ENCODE results near the gene EIF6. TPM values are rescaled to one million over a fixed set of nuclear protein-coding genes. Genes with fewer than 3 reads are reported as not detected.

The EIF6 gene
- total RNA-seq, 1 donor from 2014 or later = 315 TPM

DNA sequence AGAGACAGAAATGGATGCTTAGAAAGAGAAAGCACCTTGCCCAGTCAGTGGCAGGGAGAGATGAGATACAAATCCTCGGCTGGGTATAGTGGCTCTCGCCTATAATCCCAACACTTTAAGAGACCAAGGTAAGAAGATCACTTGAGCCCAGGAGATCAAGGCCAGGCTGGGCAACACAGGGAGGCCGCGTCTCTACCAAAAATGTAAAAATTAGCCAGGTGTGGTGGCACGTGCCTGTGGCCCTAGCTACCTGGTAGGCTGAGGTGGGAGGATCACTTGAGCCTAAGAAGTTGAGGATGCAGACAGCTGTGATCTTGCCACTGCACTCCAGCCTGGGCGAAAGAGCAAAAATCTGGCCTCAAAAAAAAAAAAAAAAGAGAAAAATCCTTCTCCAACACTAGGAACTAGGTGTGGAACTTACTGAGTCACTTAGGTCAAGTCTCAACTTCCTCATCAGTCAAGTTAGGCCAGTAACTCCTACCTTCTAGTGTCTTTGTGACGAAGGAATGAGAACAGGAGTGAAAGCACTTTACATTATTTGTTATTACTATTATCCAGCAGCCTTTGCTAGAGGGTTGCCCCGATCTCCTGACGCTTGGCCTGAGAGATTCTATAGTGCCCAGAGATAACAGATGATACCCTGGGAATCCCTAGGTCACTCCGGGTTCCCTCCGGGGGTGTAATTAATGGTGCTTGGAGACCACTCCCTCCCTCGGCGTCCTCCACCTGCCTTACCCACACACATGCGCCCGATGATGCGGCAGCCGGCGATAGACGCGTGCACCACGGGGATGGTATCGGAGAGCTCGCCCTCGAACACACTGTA lies 918 bp downstream of the EIF6 start:
- DNase-seq (ENCODE audit: low read depth) = no peak
- TF ChIP-seq, protein P1, sequence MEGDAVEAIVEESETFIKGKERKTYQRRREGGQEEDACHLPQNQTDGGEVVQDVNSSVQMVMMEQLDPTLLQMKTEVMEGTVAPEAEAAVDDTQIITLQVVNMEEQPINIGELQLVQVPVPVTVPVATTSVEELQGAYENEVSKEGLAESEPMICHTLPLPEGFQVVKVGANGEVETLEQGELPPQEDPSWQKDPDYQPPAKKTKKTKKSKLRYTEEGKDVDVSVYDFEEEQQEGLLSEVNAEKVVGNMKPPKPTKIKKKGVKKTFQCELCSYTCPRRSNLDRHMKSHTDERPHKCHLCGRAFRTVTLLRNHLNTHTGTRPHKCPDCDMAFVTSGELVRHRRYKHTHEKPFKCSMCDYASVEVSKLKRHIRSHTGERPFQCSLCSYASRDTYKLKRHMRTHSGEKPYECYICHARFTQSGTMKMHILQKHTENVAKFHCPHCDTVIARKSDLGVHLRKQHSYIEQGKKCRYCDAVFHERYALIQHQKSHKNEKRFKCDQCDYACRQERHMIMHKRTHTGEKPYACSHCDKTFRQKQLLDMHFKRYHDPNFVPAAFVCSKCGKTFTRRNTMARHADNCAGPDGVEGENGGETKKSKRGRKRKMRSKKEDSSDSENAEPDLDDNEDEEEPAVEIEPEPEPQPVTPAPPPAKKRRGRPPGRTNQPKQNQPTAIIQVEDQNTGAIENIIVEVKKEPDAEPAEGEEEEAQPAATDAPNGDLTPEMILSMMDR (conservative IDR thresholded peaks at IDR 0.05; ENCODE audit: low read depth, low read length) = no peak
- peak overlapping the region; percentile 90 for H3K4me3 ChIP-seq (ENCODE audit: low read depth, low read length)

DNA sequence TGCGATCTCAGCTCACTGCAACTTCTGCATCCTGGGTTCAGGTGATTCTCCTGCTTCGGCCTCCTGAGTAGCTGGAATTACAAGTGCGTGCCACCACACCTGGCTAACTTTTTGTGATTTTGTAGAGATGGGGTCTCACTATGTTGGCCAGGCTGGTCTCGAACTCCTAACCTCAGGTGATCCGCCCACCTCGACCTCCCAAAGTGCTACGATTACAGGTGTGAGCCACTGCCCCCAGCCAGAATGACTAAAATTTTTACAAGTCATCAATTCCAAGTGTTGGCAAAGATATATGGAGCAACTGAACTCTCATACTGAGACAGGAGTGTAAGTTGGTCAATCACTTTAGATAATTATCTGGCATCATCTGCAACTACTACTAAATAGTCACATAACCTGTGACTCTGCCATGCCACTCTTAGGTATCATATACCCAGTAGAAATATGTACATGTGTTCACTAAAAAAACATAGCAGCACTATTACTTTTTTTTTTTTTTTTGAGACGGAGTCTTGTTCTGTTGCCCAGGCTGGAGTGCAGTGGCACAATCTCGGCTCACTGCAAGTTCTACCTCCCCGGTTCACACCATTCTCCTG lies 3.0 kb downstream of the EIF6 start:
- DNase-seq (ENCODE audit: low read depth) = no peak
- H3K4me3 ChIP-seq (ENCODE audit: low read depth, low read length) = no peak overlapping the region
- TF ChIP-seq, protein P1 (conservative IDR thresholded peaks at IDR 0.05; ENCODE audit: low read depth, low read length) = no peak

DNA sequence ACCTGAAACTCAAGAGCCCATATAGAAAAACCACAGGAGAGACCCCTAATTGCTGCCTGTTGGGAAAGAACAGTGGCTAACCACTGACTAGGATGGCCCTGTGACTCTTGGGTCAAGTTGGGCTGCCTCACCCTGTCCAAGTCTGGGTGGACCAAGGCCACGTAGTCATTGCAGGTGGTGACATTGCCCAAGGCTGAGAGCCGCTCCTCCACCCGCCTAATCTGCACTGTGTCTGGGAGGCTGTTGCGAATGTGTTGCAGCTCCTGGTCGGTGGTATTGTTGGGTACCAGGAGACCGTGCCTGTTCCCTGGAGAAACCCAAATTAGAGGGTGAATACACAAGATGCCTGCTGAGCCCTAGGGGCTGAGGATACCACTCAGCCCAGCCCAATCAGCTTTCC lies 4.0 kb downstream of the EIF6 start:
- TF ChIP-seq, protein P1 (conservative IDR thresholded peaks at IDR 0.05; ENCODE audit: low read depth, low read length) = no peak
- H3K4me3 ChIP-seq (ENCODE audit: low read depth, low read length) = no peak overlapping the region
- DNase-seq (ENCODE audit: low read depth) = no peak

DNA sequence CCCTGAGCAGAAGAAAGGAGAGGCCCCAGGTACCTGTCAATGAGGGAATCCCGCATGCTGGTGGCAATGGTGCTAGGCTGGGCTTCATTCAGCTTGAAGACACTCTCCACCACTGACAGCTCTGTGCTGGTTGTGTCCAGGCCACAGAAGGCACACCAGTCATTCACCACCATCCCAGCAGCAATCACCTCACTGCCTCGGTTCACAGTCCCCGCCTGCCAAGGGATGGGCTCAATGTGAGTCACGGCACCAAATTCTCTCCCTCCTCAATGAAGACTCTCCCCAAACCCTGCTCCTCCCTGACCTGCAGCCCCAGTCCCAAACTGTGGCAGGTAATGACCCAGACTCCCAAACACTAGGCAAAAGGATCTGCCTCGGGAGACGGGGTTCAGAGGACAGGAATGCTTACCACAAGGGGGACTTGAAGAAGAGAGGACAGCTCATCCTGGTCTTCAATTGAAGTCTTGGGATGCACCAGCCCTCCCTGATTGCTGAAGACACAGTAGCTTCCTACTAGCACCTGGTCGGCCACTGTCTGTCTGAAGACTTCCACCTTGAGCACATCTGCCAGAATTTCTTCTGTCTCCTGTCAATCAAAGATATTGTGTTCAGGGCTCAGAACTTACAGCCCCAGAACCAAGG lies 4.9 kb downstream of the EIF6 start:
- TF ChIP-seq, protein P1 (conservative IDR thresholded peaks at IDR 0.05; ENCODE audit: low read depth, low read length) = no peak
- no peak for DNase-seq (ENCODE audit: low read depth)
- H3K4me3 ChIP-seq (ENCODE audit: low read depth, low read length) = no peak overlapping the region

DNA sequence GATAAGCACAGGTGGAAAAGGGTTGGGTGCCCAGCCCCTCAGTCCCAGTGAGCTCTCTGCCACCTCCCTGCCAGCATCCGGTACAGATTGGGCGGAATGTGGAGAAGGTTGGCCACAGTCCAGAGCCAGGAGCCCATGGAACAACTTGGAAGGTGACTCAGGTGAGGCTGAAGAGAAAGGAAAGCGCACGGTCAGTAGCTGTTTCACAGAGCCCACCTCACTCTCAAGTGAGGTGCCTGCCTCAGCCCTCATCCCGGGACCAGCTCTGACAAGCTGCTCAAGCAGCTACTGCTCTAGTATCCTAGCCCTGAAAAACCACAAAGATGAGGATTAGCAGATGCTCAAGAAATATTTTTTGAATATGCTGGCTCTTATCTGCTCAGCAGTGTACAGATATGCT lies 5.5 kb downstream of the EIF6 start:
- DNase-seq (ENCODE audit: low read depth) = no peak
- H3K4me3 ChIP-seq (ENCODE audit: low read depth, low read length) = no peak overlapping the region
- TF ChIP-seq, protein P1 (conservative IDR thresholded peaks at IDR 0.05; ENCODE audit: low read depth, low read length) = no peak

DNA sequence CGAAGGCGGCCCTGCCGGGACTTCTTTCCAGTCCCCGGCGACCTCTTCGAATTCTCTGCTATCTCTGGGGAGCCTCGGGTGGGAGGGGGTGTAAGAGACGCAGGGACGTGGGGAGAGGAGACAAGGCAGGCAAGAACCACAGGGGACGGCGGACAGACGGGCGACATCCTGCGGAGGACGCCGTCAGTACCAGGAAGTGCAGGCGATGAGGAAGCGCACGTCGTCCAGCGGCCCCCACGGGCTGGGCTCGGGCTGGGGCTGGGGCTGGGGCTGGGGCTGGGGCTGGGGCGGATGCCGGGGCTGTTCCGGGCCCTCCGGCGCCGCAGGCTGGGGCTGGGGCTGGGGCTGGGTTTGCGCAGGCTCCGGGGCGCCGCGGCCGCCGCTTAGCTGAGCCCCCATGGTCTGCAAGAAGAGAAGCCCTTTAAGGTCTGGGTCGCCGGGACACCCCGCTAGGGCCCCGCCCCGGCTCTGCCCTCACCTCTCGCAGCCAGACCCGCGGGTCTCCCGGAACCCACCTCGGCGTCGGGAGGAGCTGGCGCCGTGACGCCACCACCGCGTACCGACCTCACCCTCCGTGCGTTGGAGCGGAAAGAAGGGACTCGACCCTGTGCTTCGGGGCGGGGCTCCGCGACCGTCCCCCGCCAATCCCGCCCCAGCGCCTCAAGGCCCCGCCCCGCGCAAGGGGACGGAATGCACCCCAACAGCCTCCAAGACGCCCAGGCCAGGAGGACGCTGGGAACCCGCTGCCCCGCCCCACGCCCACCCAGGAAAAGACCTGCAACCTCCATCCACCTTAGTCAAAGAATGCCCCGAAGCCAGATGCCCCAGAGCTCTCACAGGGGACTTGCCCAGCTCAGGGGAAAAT lies 6.8 kb downstream of the EIF6 start, which contains the start of gene MMP24OS:
TSS of gene MMP24OS (minus strand) at position 592 of the 865 bp plus-strand sequence. CDS start at position 399, 193 bp downstream.
- H3K4me3 ChIP-seq (ENCODE audit: low read depth, low read length) = peak within 1 kb of the TSS; percentile 71
- no peak for DNase-seq (ENCODE audit: low read depth)
- TF ChIP-seq, protein P1 (conservative IDR thresholded peaks at IDR 0.05; ENCODE audit: low read depth, low read length) = peak; percentile 2
